Measurements from ENCODE around the gene HIC2.

DNA sequence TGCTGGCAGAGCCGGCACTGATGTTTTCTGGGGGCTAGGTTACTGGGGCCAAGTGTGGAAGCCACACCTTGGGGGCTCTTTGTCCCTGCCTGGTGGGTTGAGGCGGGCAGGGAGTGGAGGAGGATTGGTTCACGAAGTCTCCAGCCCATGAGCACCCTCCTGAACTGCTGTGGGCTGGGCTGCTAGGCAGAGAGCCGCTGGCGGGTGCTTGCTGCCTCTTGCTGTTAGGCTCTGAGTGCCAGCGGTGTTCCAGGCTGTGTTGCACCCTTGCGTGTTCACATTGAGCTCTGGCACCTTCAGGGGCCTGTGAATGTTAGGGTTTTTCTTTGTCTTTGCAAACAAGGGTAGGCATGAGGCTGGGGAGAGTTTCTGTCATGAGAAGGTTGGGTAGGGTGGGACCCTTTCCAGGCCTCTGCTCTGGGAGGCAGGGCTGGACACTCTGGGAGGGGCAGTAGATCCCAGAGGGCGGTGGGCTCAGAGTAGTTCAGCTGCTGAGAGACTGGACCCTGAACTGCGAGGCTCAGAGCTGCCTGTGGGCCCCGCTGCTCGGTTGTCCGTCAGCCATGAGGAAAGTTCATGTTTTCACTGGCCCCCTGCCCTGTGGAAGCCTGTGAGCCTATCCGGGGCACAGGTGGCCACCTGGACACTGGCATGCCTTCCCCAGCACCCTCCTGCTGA lies 26.0 kb downstream of the HIC2 start:
- TF ChIP-seq, protein P1, sequence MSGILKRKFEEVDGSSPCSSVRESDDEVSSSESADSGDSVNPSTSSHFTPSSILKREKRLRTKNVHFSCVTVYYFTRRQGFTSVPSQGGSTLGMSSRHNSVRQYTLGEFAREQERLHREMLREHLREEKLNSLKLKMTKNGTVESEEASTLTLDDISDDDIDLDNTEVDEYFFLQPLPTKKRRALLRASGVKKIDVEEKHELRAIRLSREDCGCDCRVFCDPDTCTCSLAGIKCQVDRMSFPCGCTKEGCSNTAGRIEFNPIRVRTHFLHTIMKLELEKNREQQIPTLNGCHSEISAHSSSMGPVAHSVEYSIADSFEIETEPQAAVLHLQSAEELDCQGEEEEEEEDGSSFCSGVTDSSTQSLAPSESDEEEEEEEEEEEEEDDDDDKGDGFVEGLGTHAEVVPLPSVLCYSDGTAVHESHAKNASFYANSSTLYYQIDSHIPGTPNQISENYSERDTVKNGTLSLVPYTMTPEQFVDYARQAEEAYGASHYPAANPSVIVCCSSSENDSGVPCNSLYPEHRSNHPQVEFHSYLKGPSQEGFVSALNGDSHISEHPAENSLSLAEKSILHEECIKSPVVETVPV (CRISPR knock-in tag; IDR thresholded peaks at IDR 0.05) = no peak
- TF ChIP-seq ESRRG (CRISPR knock-in tag; IDR thresholded peaks at IDR 0.05) (no peak), ZNF8 (CRISPR knock-in tag; IDR thresholded peaks at IDR 0.05) (no peak), GLIS3 (CRISPR knock-in tag; IDR thresholded peaks at IDR 0.05) (no peak), CSDC2 (CRISPR knock-in tag; IDR thresholded peaks at IDR 0.05) (no peak), BACH2 (CRISPR knock-in tag; IDR thresholded peaks at IDR 0.05; ENCODE audit: borderline replicate concordance) (no peak), ZNF70 (CRISPR knock-in tag; IDR thresholded peaks at IDR 0.05) (no peak), ZFP30 (CRISPR knock-in tag; IDR thresholded peaks at IDR 0.05) (no peak), SNAI2 (CRISPR knock-in tag; IDR thresholded peaks at IDR 0.05) (no peak), ARNTL (CRISPR knock-in tag; IDR thresholded peaks at IDR 0.05; ENCODE audit: borderline replicate concordance, low read depth) (no peak)
- TF ChIP-seq, protein P2, sequence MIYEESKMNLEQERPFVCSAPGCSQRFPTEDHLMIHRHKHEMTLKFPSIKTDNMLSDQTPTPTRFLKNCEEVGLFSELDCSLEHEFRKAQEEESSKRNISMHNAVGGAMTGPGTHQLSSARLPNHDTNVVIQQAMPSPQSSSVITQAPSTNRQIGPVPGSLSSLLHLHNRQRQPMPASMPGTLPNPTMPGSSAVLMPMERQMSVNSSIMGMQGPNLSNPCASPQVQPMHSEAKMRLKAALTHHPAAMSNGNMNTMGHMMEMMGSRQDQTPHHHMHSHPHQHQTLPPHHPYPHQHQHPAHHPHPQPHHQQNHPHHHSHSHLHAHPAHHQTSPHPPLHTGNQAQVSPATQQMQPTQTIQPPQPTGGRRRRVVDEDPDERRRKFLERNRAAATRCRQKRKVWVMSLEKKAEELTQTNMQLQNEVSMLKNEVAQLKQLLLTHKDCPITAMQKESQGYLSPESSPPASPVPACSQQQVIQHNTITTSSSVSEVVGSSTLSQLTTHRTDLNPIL (CRISPR knock-in tag; IDR thresholded peaks at IDR 0.05; ENCODE audit: low read depth) = no peak
- TF ChIP-seq, protein P3, sequence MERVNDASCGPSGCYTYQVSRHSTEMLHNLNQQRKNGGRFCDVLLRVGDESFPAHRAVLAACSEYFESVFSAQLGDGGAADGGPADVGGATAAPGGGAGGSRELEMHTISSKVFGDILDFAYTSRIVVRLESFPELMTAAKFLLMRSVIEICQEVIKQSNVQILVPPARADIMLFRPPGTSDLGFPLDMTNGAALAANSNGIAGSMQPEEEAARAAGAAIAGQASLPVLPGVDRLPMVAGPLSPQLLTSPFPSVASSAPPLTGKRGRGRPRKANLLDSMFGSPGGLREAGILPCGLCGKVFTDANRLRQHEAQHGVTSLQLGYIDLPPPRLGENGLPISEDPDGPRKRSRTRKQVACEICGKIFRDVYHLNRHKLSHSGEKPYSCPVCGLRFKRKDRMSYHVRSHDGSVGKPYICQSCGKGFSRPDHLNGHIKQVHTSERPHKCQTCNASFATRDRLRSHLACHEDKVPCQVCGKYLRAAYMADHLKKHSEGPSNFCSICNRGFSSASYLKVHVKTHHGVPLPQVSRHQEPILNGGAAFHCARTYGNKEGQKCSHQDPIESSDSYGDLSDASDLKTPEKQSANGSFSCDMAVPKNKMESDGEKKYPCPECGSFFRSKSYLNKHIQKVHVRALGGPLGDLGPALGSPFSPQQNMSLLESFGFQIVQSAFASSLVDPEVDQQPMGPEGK (CRISPR knock-in tag; IDR thresholded peaks at IDR 0.05; ENCODE audit: borderline replicate concordance) = no peak
